Prostate gland (tissue), 2 donors: ENCODE measurements around the gene CNTN4. TPM values are rescaled to one million over a fixed set of nuclear protein-coding genes. Genes with fewer than 3 reads are reported as not detected.

Source experiments
- DNase-seq: peaks from one replicate; pipeline ENCODE4 v3.0.0-alpha.2; 2019; ENCODE audit warnings: low spot score
- H3K27ac ChIP-seq, 2 donors: fragments of 200-600 bp; sonication (generic); 2 replicates each; pipeline ENCODE4 v1.5.1; 2017 to 2019
- H3K27me3 ChIP-seq: fragments of 200-600 bp; sonication (generic); replicated peaks from 2 replicates; pipeline ENCODE4 v1.5.1; 2019; ENCODE audit not compliant: insufficient read depth
- H3K36me3 ChIP-seq, 2 donors: fragments of 200-600 bp; sonication (generic); 1 replicate in 1 of 2; 2 replicates in 1 of 2; pipeline versions ENCODE4 v1.5.1 to v1.8.1; 2017 to 2019
- H3K4me1 ChIP-seq: fragments of 200-600 bp; sonication (generic); replicated peaks from 2 replicates; pipeline ENCODE4 v1.5.1; 2019
- H3K4me3 ChIP-seq, 2 donors: fragments of 200-600 bp; sonication (generic); 2 replicates each; pipeline ENCODE4 v1.5.1; 2017 to 2019
- H3K9me3 ChIP-seq: fragments of 200-600 bp; sonication (generic); 2 replicates; pipeline ENCODE4 v1.5.1; 2017
- CTCF ChIP-seq, 4 experiments: fragments of 200-600 bp in 2 of 4; fragments of 450-650 bp in 2 of 4; sonication (generic) in 2 of 4; IDR thresholded peaks; 1 replicate in 3 of 4; 2 replicates in 1 of 4; pipeline ENCODE4 v1.5.1; 2016 to 2019; ENCODE audit warnings: antibody characterized with exemption in 4 of 4, mild to moderate bottlenecking in 2 of 4, moderate library complexity in 2 of 4
- POLR2A ChIP-seq: fragments of 450-650 bp; IDR thresholded peaks from one replicate; pipeline ENCODE4 v1.6.1; 2016; ENCODE audit warnings: antibody characterized with exemption, mild to moderate bottlenecking
- POLR2AphosphoS5 ChIP-seq: sonication (generic); formaldehyde crosslinking; IDR thresholded peaks from one replicate; pipeline ENCODE4 v1.6.1; 2017; ENCODE audit warnings: antibody characterized with exemption
- WGBS: methylation state at CpG from one replicate; pipeline ENCODE4 v1.1.5; 2018; 5-methylcytosine and 5-hydroxymethylcytosine counted together
- intact Hi-C: fragments of 100-400 bp; cut with DNase I; formaldehyde crosslinking; loops from one replicate; pipeline ENCODE4 v1.14.2; 2022
- total RNA-seq, 2 donors: library from RNA; depleted of rRNA; stranded (reverse); fragments of >200 nt; gene quantifications; one replicate each; pipeline ENCODE4 v1.1.0, GENCODE V29; 2016

The CNTN4 gene
- total RNA-seq, 2 donors from 2014 or later: 1.5 to 5.7 TPM

DNA sequence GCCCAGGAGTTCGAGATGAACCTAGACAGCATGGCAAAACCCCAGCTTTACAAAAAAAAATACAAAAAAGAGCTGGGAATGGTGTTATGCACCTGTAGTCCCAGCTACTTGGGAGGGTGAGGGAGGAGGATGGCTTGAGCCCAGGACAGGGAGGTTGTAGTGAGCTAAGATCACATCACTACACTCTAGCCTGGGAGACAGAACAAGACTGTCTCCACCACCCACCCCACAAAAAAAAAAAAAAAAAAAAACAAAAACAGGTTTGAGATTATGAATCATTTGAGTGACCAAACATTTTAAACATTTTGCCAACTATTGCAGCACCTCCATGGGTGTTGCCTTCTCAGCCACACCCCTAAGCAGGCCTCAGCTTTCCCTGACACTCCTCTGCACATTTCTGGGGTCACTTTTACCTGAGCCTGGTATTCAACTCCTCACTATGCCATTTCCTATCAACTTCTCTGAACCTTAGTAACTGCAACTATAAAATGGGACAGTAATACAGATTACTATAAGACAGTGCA is 969.8 kb downstream of the CNTN4 start:
- WGBS: 71% methylated on average over 1 of the region's 1 CpG
- no peak overlapping the region for H3K27ac ChIP-seq
- no peaks in the 10 kb centered on the region for H3K27me3 ChIP-seq
- H3K4me1 ChIP-seq: no peaks in the 10 kb centered on the region
- intact Hi-C loops: no loop called here
- DNase-seq: no peak
- no peaks in the 10 kb centered on the region for H3K9me3 ChIP-seq
- H3K4me3 ChIP-seq: no peak overlapping the region
- TF ChIP-seq CTCF (IDR thresholded peaks at IDR 0.05): no peak
- no peak for TF ChIP-seq POLR2AphosphoS5
- no peak for TF ChIP-seq POLR2A
- H3K36me3 ChIP-seq: no peaks in the 10 kb centered on the region

GRCh38 chr3:3069723-3070122 is 971.1 kb downstream of the CNTN4 start:
- H3K4me1 ChIP-seq: no peaks in the 10 kb centered on the region
- no peak overlapping the region for H3K27ac ChIP-seq
- intact Hi-C loops: no loop called here
- WGBS: 69% methylated on average over 5 of the region's 5 CpGs
- H3K9me3 ChIP-seq: no peaks in the 10 kb centered on the region
- H3K4me3 ChIP-seq: no peak overlapping the region
- no peak for DNase-seq
- no peak for TF ChIP-seq POLR2AphosphoS5
- H3K36me3 ChIP-seq: no peaks in the 10 kb centered on the region
- no peaks in the 10 kb centered on the region for H3K27me3 ChIP-seq

GRCh38 chr3:3071136-3071535 is 972.5 kb downstream of the CNTN4 start:
- Histone ChIP-seq H3K4me1 (no peaks in the 10 kb centered on the region), H3K27ac (no peak overlapping the region), H3K4me3 (no peak overlapping the region), H3K27me3 (no peaks in the 10 kb centered on the region), H3K9me3 (no peaks in the 10 kb centered on the region), H3K36me3 (no peaks in the 10 kb centered on the region)
- TF ChIP-seq POLR2A: no peak
- no peak for TF ChIP-seq CTCF (IDR thresholded peaks at IDR 0.05)
- TF ChIP-seq POLR2AphosphoS5: no peak
- intact Hi-C loops: no loop called here
- 32% methylated on average over 5 of the region's 5 CpGs for WGBS
- DNase-seq: no peak

DNA sequence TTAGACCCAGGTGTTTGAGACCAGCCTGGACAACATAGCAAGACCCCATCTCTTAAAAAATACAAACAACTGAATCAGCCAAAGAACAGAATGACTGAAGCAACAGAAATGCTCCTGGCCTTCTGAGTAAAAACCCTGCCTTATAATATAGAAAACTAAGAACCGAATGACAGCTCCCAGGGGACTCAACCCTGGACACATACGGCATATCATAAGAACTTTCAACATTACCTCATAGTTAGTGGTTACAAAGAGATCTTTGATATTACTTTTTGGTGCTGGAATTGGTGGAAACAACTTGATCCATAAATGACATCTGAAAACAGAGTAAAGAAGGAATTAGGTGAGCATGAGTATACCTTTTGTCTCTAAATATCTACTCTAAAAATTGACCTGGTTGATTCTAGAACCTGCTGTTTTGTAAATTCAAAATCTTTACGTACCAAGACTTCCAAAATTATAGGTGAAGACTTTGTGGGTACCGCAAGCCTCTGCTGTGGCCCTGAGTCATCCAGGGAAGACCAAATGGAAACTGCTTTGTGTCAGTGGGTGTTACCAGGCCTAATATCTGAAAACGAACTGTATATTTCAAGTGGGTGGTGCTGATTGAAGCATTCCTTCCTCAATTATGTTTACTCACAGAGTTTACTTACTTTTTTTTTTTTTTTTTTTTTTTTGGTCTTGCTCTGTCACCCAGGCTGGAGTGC is 976.0 kb downstream of the CNTN4 start:
- H3K4me3 ChIP-seq: no peak overlapping the region
- 88% methylated on average over 5 of the region's 5 CpGs for WGBS
- no peaks in the 10 kb centered on the region for H3K4me1 ChIP-seq
- TF ChIP-seq POLR2AphosphoS5 (no peak), CTCF (IDR thresholded peaks at IDR 0.05) (no peak), POLR2A (no peak)
- DNase-seq: no peak
- no peaks in the 10 kb centered on the region for H3K36me3 ChIP-seq
- no peaks in the 10 kb centered on the region for H3K9me3 ChIP-seq
- no peak overlapping the region for H3K27ac ChIP-seq
- no peaks in the 10 kb centered on the region for H3K27me3 ChIP-seq
- intact Hi-C loops: no loop called here

DNA sequence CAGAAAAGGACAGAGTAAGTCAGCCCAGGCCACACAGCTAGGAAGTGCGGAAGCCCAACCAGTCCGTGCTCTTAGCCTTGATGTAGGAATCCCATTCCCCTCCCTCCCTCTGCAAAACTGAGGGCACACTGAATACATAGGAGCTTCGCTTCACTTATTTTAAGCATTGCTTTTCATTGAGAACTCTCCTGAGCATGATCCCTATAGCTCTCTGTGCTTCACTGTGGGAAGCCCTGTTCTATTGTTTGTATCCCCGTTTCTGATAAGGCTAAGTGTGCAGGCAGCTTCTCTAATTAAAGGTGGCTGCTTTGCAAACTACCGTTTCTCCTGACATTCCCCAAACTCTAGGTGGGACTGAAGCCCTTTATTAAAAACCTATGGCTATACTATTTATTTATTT is 981.6 kb downstream of the CNTN4 start:
- no peaks in the 10 kb centered on the region for H3K36me3 ChIP-seq
- no peaks in the 10 kb centered on the region for H3K9me3 ChIP-seq
- DNase-seq: no peak
- no peak overlapping the region for H3K27ac ChIP-seq
- H3K27me3 ChIP-seq: no peaks in the 10 kb centered on the region
- WGBS: 56% methylated on average over 5 of the region's 5 CpGs
- no peaks in the 10 kb centered on the region for H3K4me1 ChIP-seq
- TF ChIP-seq POLR2AphosphoS5: no peak
- no peak for TF ChIP-seq POLR2A
- no peak overlapping the region for H3K4me3 ChIP-seq
- intact Hi-C loops: no loop called here
